ENCODE measurements around the gene GNPDA1.

DNA sequence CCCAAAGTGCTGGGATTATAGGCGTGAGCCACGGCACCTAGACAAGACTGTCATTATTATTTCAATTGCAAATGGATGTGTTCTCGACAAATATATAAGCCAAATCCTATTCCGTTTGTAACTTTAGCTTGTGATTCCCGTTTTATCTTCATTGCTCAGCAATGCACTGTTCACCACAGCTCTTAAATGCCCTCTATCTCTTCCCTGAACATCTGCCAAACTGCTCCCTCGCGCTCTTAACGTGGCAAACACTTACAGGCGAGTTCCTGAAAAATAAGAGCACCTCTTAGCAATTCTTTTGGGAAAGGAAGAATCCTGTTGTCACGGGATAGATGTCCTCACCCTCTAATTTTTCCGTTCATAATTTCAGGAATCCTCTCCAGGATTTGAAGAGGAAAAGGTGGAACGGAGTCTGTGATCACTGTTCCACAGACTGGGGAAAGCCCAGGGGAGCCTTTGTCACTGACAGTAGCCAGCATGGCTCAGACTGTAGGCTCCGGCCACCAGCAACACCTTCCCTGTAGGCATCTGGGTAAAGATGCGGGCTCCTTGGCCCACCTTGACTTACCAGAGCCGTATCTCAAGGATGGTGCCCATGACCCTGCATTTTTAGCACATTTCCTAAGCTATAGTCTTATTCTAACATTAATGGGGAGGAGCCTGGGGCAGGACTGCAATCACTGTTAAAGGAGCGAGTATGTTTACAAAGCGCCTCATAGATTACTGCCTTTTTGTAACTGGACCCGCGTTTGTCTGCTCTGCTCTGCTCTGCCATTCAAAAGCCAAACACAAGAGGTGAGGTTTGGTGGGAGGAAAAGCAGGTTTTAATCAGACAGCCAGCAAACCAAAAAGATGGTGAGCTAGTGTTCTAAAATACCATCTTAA lies 20.2 kb upstream of the GNPDA1 start:
- TF ChIP-seq, protein P1, sequence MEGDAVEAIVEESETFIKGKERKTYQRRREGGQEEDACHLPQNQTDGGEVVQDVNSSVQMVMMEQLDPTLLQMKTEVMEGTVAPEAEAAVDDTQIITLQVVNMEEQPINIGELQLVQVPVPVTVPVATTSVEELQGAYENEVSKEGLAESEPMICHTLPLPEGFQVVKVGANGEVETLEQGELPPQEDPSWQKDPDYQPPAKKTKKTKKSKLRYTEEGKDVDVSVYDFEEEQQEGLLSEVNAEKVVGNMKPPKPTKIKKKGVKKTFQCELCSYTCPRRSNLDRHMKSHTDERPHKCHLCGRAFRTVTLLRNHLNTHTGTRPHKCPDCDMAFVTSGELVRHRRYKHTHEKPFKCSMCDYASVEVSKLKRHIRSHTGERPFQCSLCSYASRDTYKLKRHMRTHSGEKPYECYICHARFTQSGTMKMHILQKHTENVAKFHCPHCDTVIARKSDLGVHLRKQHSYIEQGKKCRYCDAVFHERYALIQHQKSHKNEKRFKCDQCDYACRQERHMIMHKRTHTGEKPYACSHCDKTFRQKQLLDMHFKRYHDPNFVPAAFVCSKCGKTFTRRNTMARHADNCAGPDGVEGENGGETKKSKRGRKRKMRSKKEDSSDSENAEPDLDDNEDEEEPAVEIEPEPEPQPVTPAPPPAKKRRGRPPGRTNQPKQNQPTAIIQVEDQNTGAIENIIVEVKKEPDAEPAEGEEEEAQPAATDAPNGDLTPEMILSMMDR (IDR thresholded peaks at IDR 0.05): no peak
- TF ChIP-seq REST (IDR thresholded peaks at IDR 0.05; ENCODE audit: insufficient read depth in 1 of 2, low read depth in 2 of 2, low read length in 1 of 2) (no peak), POLR2AphosphoS5 (IDR thresholded peaks at IDR 0.05; ENCODE audit: low read depth, low read length) (no peak), TCF7L2 (IDR thresholded peaks at IDR 0.05; ENCODE audit: low read depth, low read length) (no peak)

All from Panc1 (cell line).